ENCODE results near the gene KLK5. TPM values are rescaled to one million over a fixed set of nuclear protein-coding genes. Genes with fewer than 3 reads are reported as not detected.

Gene KLK5
- total and polyA plus RNA-seq, 2 of the 13 experiments (the other 11 are each of a cell fraction or from before 2014, with no cell fraction given) = not detected

GRCh38 chr19:50983625-50984292, 30.9 kb upstream of the KLK5 start, which contains the start of gene KLK7:
Gene KLK7, minus strand, starts transcription at chr19:50983917. Its CDS starts 1,518 bp downstream, at chr19:50982399.
- in situ Hi-C loops (cut with HindIII; ENCODE audit: extremely low pct_ligation_motif_present, low pct_unique_long_range_greater_than_20kb) = no loop called here
- no peak for FAIRE-seq
- no peak within 1 kb of the TSS for H3K9ac ChIP-seq (ENCODE audit: insufficient read depth, low read depth, low read length)
- TF ChIP-seq RCOR2 (CRISPR knock-in tag; IDR thresholded peaks at IDR 0.05) (no peak), ZNF556 (CRISPR knock-in tag; IDR thresholded peaks at IDR 0.05; ENCODE audit: borderline replicate concordance) (no peak), FIP1L1 (IDR thresholded peaks at IDR 0.05; ENCODE audit: borderline replicate concordance, insufficient read depth, low read depth, low read length) (no peak), YEATS2 (CRISPR knock-in tag; IDR thresholded peaks at IDR 0.05; ENCODE audit: borderline replicate concordance) (no peak), GMEB2 (CRISPR knock-in tag; IDR thresholded peaks at IDR 0.05; ENCODE audit: low read depth) (no peak), ZNF432 (CRISPR knock-in tag; IDR thresholded peaks at IDR 0.05; ENCODE audit: borderline replicate concordance) (no peak), ZFP62 (CRISPR knock-in tag; IDR thresholded peaks at IDR 0.05) (no peak), ZNF574 (CRISPR knock-in tag; IDR thresholded peaks at IDR 0.05) (no peak), SMAD9 (CRISPR knock-in tag; IDR thresholded peaks at IDR 0.05) (no peak), KLF12 (CRISPR knock-in tag; IDR thresholded peaks at IDR 0.05; ENCODE audit: borderline replicate concordance) (no peak), FOXK1 (CRISPR knock-in tag; IDR thresholded peaks at IDR 0.05; ENCODE audit: borderline replicate concordance, low read depth) (no peak), REST (IDR thresholded peaks at IDR 0.05; ENCODE audit: borderline replicate concordance in 1 of 2, low read depth in 1 of 2, low read length in 2 of 2) (no peak), ZFP36 (IDR thresholded peaks at IDR 0.05; ENCODE audit: borderline replicate concordance, low read depth, low read length, partially characterized antibody) (no peak)

More at GRCh38 chr19:50983625-50984292, 30.9 kb upstream of the KLK5 start, which contains the start of gene KLK7:
- H3K36me3 ChIP-seq (replicated peaks in 1 of 2; ENCODE audit: control insufficient read depth in 1 of 2, insufficient read depth in 2 of 2, low read length in 2 of 2) = no peaks in the 10 kb centered on the region
- no peak within 1 kb of the TSS for H3K4me3 ChIP-seq (replicated peaks in 1 of 3; ENCODE audit: insufficient read depth in 1 of 3, low read depth in 2 of 3, low read length in 3 of 3)
- H2AFZ ChIP-seq (ENCODE audit: low read length) = no peak within 1 kb of the TSS
- no peaks in the 10 kb centered on the region for H3K79me2 ChIP-seq (ENCODE audit: insufficient read depth, low read length)
- no peak for ATAC-seq
- ChIA-PET CTCF (ENCODE audit: low intra/inter-chr PET ratio, low total read pairs) (no interaction called here), POLR2A (no interaction called here)
- intact Hi-C loops (cut with micrococcal nuclease; ENCODE audit: unreplicated experiment) = no loop called here
- 19% methylated on average over 21 of the region's 28 CpGs for WGBS (ENCODE audit: low lambda C conversion rate)
- BruUV-seq (replicated peaks) = no TSS peak
- no peaks in the 10 kb centered on the region for H3K4me1 ChIP-seq (ENCODE audit: insufficient read depth, low read length)
- H3K27ac ChIP-seq (ENCODE audit: extremely low read length, insufficient read depth, low read length) = no peak within 1 kb of the TSS
- H3K4me2 ChIP-seq (ENCODE audit: low read depth, low read length) = no peak within 1 kb of the TSS
- DNase-seq (ENCODE audit: low spot score) = no peak
- peaks cover 0 to 2% of the 10 kb centered on the region in 2 experiments; a peak in 2 of 5 replicates for H3K27me3 ChIP-seq (ENCODE audit: control insufficient read depth in 1 of 2, insufficient read depth in 2 of 2, low read length in 2 of 2)
- H4K20me1 ChIP-seq (ENCODE audit: insufficient read depth, low read length) = no peaks in the 10 kb centered on the region
- H3K9me3 ChIP-seq (ENCODE audit: low read length) = no peaks in the 10 kb centered on the region
